H9 (cell line): Measurements from ENCODE around the gene ANXA2. TPM values are rescaled to one million over a fixed set of nuclear protein-coding genes. Genes with fewer than 3 reads are reported as not detected.

ENCODE experiments used
- DNase-seq: peaks from one replicate; pipeline ENCODE4 v3.0.0-alpha.2; 2017
- H2AFZ ChIP-seq: one replicate; pipeline ENCODE4 v1.6.1; 2013; ENCODE audit warnings: mild to moderate bottlenecking, low read length, control low read depth, moderate library complexity
- H2AK5ac ChIP-seq: 2 replicates; pipeline ENCODE4 v1.6.1; 2013; ENCODE audit warnings: low read length, control low read depth, mixed read lengths; ENCODE audit not compliant: insufficient read length
- H2BK120ac ChIP-seq: one replicate; pipeline ENCODE4 v1.6.1; 2013; ENCODE audit warnings: low read depth, mild to moderate bottlenecking, low read length, control low read depth, inconsistent platforms; ENCODE audit not compliant: poor library complexity, severe bottlenecking
- H2BK12ac ChIP-seq: 2 replicates; pipeline ENCODE4 v1.6.1; 2013; ENCODE audit warnings: low read length, control low read depth, mixed read lengths, low read depth; ENCODE audit not compliant: insufficient read length
- H2BK15ac ChIP-seq: 2 replicates; pipeline ENCODE4 v1.6.1; 2013; ENCODE audit warnings: low read depth, low read length, control low read depth
- H2BK20ac ChIP-seq: one replicate; pipeline ENCODE4 v1.6.1; 2013; ENCODE audit warnings: low read depth, mild to moderate bottlenecking, low read length, control low read depth, inconsistent platforms; ENCODE audit not compliant: poor library complexity, severe bottlenecking
- H2BK5ac ChIP-seq: 2 replicates; pipeline ENCODE4 v1.6.1; 2013; ENCODE audit warnings: low read length, control low read depth, mixed read lengths; ENCODE audit not compliant: insufficient read length
- H3K14ac ChIP-seq: 2 replicates; pipeline ENCODE4 v1.6.1; 2013; ENCODE audit warnings: low read length, control low read depth; ENCODE audit not compliant: insufficient read depth
- H3K18ac ChIP-seq: 2 replicates; pipeline ENCODE4 v1.6.1; 2013; ENCODE audit warnings: low read depth, mild to moderate bottlenecking, mixed read lengths, low read length, control low read depth; ENCODE audit not compliant: insufficient read length
- H3K23ac ChIP-seq: 2 replicates; pipeline ENCODE4 v1.6.1; 2013; ENCODE audit warnings: low read length, control low read depth, mixed read lengths, low read depth; ENCODE audit not compliant: insufficient read length
- H3K23me2 ChIP-seq: 2 replicates; pipeline ENCODE4 v1.6.1; 2013; ENCODE audit warnings: low read depth, mild to moderate bottlenecking, mixed read lengths, low read length, control low read depth; ENCODE audit not compliant: insufficient read length, poor library complexity, severe bottlenecking
- H3K27ac ChIP-seq: 2 replicates; pipeline ENCODE4 v1.5.1; 2013; ENCODE audit warnings: low read length, control low read depth, mixed read lengths, low read depth; ENCODE audit not compliant: insufficient read length
- H3K27me3 ChIP-seq: 2 replicates; pipeline ENCODE4 v1.6.1; 2013; ENCODE audit warnings: low read length, control low read depth, inconsistent platforms; ENCODE audit not compliant: insufficient read depth
- H3K4ac ChIP-seq: 2 replicates; pipeline ENCODE4 v1.6.1; 2013; ENCODE audit warnings: low read depth, mild to moderate bottlenecking, control low read depth, inconsistent platforms, low read length, moderate library complexity
- H3K4me1 ChIP-seq: 2 replicates; pipeline ENCODE4 v1.6.1; 2013; ENCODE audit warnings: low read length, control low read depth, inconsistent platforms; ENCODE audit not compliant: insufficient read depth
- H3K4me2 ChIP-seq: 2 replicates; pipeline ENCODE4 v1.6.1; 2013; ENCODE audit warnings: low read length, control low read depth, mixed read lengths; ENCODE audit not compliant: insufficient read length, insufficient read depth
- H3K56ac ChIP-seq: 2 replicates; pipeline ENCODE4 v1.6.1; 2013; ENCODE audit warnings: low read depth, mild to moderate bottlenecking, mixed read lengths, low read length, control low read depth; ENCODE audit not compliant: insufficient read length
- H3K79me1 ChIP-seq: 2 replicates; pipeline ENCODE4 v1.6.1; 2013; ENCODE audit warnings: low read depth, mild to moderate bottlenecking, moderate library complexity, low read length, control low read depth, inconsistent platforms; ENCODE audit not compliant: insufficient read depth, poor library complexity, severe bottlenecking
- H3K79me2 ChIP-seq: 2 replicates; pipeline ENCODE4 v1.6.1; 2013; ENCODE audit warnings: low read length, control low read depth, inconsistent platforms; ENCODE audit not compliant: insufficient read depth
- H3K9ac ChIP-seq: 2 replicates; pipeline ENCODE4 v1.6.1; 2013; ENCODE audit warnings: low read length, control low read depth, mixed read lengths; ENCODE audit not compliant: insufficient read length; ENCODE audit errors: extremely low read depth
- H3K9me3 ChIP-seq: one replicate; pipeline ENCODE4 v1.6.1; 2013; ENCODE audit warnings: low read depth, low read length, inconsistent platforms; ENCODE audit not compliant: control insufficient read depth
- H3T11ph ChIP-seq: one replicate; pipeline ENCODE4 v1.6.1; 2013; ENCODE audit warnings: mild to moderate bottlenecking, low read length, control low read depth, inconsistent platforms
- H4K20me1 ChIP-seq: one replicate; pipeline ENCODE4 v1.6.1; 2013; ENCODE audit not compliant: control insufficient read depth, insufficient read length, insufficient read depth
- H4K5ac ChIP-seq: 2 replicates; pipeline ENCODE4 v1.6.1; 2013; ENCODE audit warnings: low read depth, mild to moderate bottlenecking, mixed read lengths, low read length, control low read depth; ENCODE audit not compliant: insufficient read length
- H4K8ac ChIP-seq: replicated peaks from 2 replicates; pipeline ENCODE4 v1.6.1; 2013; ENCODE audit warnings: low read length, control low read depth, mixed read lengths, low read depth; ENCODE audit not compliant: insufficient read length
- H4K91ac ChIP-seq: 2 replicates; pipeline ENCODE4 v1.6.1; 2013; ENCODE audit warnings: low read depth, mild to moderate bottlenecking, moderate library complexity, mixed read lengths, low read length, control low read depth; ENCODE audit not compliant: insufficient read length
- H3K27ac Mint-ChIP-seq, 3 experiments: 2 replicates in 2 of 3; 3 replicates in 1 of 3; pipeline ENCODE4 v1.8.0; 2020 to 2021; ENCODE audit warnings: mixed read lengths in 3 of 3, mild to moderate bottlenecking in 1 of 3, moderate library complexity in 1 of 3
- H3K27me3 Mint-ChIP-seq: 2 replicates; pipeline ENCODE4 v1.8.0; 2021; ENCODE audit warnings: low read depth, mild to moderate bottlenecking, moderate library complexity, mixed read lengths
- H3K36me3 Mint-ChIP-seq, 3 experiments: 2 replicates in 2 of 3; 3 replicates in 1 of 3; pipeline ENCODE4 v1.8.0; 2020 to 2021; ENCODE audit warnings: low read depth in 3 of 3, mixed read lengths in 3 of 3; ENCODE audit not compliant: insufficient read depth in 1 of 3
- H3K4me1 Mint-ChIP-seq, 2 experiments: 2 replicates each; pipeline ENCODE4 v1.8.0; 2020; ENCODE audit warnings: mixed read lengths in 2 of 2
- H3K4me3 Mint-ChIP-seq, 2 experiments: 2 replicates in 1 of 2; 3 replicates in 1 of 2; pipeline ENCODE4 v1.8.0; 2020 to 2021; ENCODE audit warnings: mild to moderate bottlenecking in 2 of 2, mixed read lengths in 2 of 2, moderate library complexity in 1 of 2
- H3K9me3 Mint-ChIP-seq, 2 experiments: 2 replicates in 1 of 2; 3 replicates in 1 of 2; pipeline ENCODE4 v1.8.0; 2020; ENCODE audit warnings: mild to moderate bottlenecking in 2 of 2, mixed read lengths in 2 of 2, moderate library complexity in 1 of 2
- WGBS: extraction: QIAGEN DNeasy Blood & Tissue Kit; methylation state at CpG from one replicate; pipeline ENCODE4 v1.1.7; 2013; ENCODE audit warnings: missing lambda C conversion rate, low lambda C conversion rate, mixed read lengths; ENCODE audit not compliant: insufficient read length; ENCODE audit errors: extremely low coverage; 5-methylcytosine and 5-hydroxymethylcytosine counted together
- total RNA-seq: library from RNA; stranded (reverse); gene quantifications from 2 replicates; pipeline ENCODE4 v1.2.1, GENCODE V29; 2021
- TF ChIP-seq, protein P1 (sequence below): fragments of 200-600 bp; sonication (generic); conservative IDR thresholded peaks from 3 replicates; pipeline ENCODE4 v1.8.0; 2021; ENCODE audit warnings: antibody characterized with exemption, mild to moderate bottlenecking

ANXA2 gene
- total RNA-seq, 1 experiment from 2014 or later, result 126 TPM

GRCh38 chr15:60416484-60416883, 18.7 kb upstream of the ANXA2 start:
- Histone ChIP-seq H4K91ac (no peak overlapping the region), H4K8ac (no peak overlapping the region), H3K27me3 (no peaks in the 10 kb centered on the region), H3K23me2 (no peaks in the 10 kb centered on the region), H3K23ac (no peak overlapping the region), H3K4me2 (no peak overlapping the region), H3K9ac (no peak overlapping the region), H2BK15ac (no peak overlapping the region), H3T11ph (no peak overlapping the region), H3K27ac (no peak overlapping the region), H2BK12ac (no peak overlapping the region), H3K4ac (no peak overlapping the region), H3K14ac (no peak overlapping the region), H4K20me1 (no peaks in the 10 kb centered on the region), H3K18ac (no peak overlapping the region), H3K4me1 (no peaks in the 10 kb centered on the region), H2AK5ac (no peak overlapping the region), H3K79me1 (no peaks in the 10 kb centered on the region), H3K9me3 (no peaks in the 10 kb centered on the region), H2BK20ac (no peak overlapping the region), H2BK120ac (no peak overlapping the region), H4K5ac (no peak overlapping the region), H2AFZ (no peak overlapping the region), H3K56ac (no peak overlapping the region), H3K79me2 (no peaks in the 10 kb centered on the region), H2BK5ac (no peak overlapping the region)
- H3K9me3 Mint-ChIP-seq, result no peaks in the 10 kb centered on the region
- H3K36me3 Mint-ChIP-seq, result no peaks in the 10 kb centered on the region
- no peaks in the 10 kb centered on the region for H3K27me3 Mint-ChIP-seq
- no peak overlapping the region for H3K27ac Mint-ChIP-seq
- no peak overlapping the region for H3K4me3 Mint-ChIP-seq
- WGBS, result no CpG with 5 or more reads among the region's 3 CpGs
- TF ChIP-seq, protein P1, sequence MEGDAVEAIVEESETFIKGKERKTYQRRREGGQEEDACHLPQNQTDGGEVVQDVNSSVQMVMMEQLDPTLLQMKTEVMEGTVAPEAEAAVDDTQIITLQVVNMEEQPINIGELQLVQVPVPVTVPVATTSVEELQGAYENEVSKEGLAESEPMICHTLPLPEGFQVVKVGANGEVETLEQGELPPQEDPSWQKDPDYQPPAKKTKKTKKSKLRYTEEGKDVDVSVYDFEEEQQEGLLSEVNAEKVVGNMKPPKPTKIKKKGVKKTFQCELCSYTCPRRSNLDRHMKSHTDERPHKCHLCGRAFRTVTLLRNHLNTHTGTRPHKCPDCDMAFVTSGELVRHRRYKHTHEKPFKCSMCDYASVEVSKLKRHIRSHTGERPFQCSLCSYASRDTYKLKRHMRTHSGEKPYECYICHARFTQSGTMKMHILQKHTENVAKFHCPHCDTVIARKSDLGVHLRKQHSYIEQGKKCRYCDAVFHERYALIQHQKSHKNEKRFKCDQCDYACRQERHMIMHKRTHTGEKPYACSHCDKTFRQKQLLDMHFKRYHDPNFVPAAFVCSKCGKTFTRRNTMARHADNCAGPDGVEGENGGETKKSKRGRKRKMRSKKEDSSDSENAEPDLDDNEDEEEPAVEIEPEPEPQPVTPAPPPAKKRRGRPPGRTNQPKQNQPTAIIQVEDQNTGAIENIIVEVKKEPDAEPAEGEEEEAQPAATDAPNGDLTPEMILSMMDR, result no peak
- DNase-seq, result no peak
- peaks cover 6% of the 10 kb centered on the region in 2 experiments for H3K4me1 Mint-ChIP-seq
